ENCODE data around the gene SOST.

SOST gene

GRCh38 chr17:43753493-43754129 is 5.0 kb downstream of the SOST start:
- Histone ChIP-seq H3K4me3 (ENCODE audit: low read depth, low read length) (no peak overlapping the region), H3K27me3 (ENCODE audit: control insufficient read depth, insufficient read depth, low read length) (no peaks in the 10 kb centered on the region), H3K4me2 (ENCODE audit: low read length) (no peak overlapping the region), H3K4me1 (no peaks in the 10 kb centered on the region), H3K9me3 (ENCODE audit: control insufficient read depth, low read length) (no peaks in the 10 kb centered on the region), H3K36me3 (ENCODE audit: control insufficient read depth, insufficient read depth, low read length) (no peaks in the 10 kb centered on the region), H3K79me2 (no peaks in the 10 kb centered on the region), H2AFZ (no peak overlapping the region), H3K27ac (no peak overlapping the region), H3K9ac (no peak overlapping the region)
- TF ChIP-seq, protein P1, sequence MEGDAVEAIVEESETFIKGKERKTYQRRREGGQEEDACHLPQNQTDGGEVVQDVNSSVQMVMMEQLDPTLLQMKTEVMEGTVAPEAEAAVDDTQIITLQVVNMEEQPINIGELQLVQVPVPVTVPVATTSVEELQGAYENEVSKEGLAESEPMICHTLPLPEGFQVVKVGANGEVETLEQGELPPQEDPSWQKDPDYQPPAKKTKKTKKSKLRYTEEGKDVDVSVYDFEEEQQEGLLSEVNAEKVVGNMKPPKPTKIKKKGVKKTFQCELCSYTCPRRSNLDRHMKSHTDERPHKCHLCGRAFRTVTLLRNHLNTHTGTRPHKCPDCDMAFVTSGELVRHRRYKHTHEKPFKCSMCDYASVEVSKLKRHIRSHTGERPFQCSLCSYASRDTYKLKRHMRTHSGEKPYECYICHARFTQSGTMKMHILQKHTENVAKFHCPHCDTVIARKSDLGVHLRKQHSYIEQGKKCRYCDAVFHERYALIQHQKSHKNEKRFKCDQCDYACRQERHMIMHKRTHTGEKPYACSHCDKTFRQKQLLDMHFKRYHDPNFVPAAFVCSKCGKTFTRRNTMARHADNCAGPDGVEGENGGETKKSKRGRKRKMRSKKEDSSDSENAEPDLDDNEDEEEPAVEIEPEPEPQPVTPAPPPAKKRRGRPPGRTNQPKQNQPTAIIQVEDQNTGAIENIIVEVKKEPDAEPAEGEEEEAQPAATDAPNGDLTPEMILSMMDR (IDR thresholded peaks at IDR 0.05), result no peak

GRCh38 chr17:43750153-43750552 is 8.4 kb downstream of the SOST start:
- TF ChIP-seq, protein P1 (IDR thresholded peaks at IDR 0.05), result no peak
- Histone ChIP-seq H3K27ac (no peak overlapping the region), H3K9ac (no peak overlapping the region), H3K9me3 (ENCODE audit: control insufficient read depth, low read length) (no peaks in the 10 kb centered on the region), H3K79me2 (no peaks in the 10 kb centered on the region), H3K36me3 (ENCODE audit: control insufficient read depth, insufficient read depth, low read length) (no peaks in the 10 kb centered on the region), H3K4me1 (no peaks in the 10 kb centered on the region), H3K27me3 (ENCODE audit: control insufficient read depth, insufficient read depth, low read length) (no peaks in the 10 kb centered on the region), H3K4me3 (ENCODE audit: low read depth, low read length) (no peak overlapping the region), H3K4me2 (ENCODE audit: low read length) (no peak overlapping the region), H2AFZ (no peak overlapping the region)

DNA sequence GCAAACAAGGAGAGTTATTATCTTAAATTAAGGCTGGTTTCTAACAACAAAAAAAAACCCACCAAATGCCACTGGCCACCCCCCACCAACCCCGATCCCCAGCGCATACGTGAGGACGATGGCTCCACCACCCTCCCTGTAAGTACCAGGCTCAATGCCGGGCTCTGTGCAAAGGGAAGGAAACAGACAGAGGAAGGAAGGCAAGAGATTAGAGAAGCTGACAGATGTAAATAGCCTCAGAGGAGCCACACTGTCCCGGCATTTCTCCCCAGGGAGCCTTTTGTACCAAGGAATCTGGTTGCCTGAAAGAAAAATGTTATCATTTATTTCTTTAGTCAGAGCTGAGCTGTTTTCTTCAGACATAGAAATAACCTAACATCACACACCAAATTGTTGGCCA is 13.1 kb downstream of the SOST start:
- TF ChIP-seq, protein P1 (IDR thresholded peaks at IDR 0.05), result no peak

GRCh38 chr17:43741636-43742035 is 17.0 kb downstream of the SOST start:
- Histone ChIP-seq H3K4me3 (ENCODE audit: low read depth, low read length) (no peak overlapping the region), H3K36me3 (ENCODE audit: control insufficient read depth, insufficient read depth, low read length) (no peaks in the 10 kb centered on the region), H3K27me3 (ENCODE audit: control insufficient read depth, insufficient read depth, low read length) (no peaks in the 10 kb centered on the region), H3K79me2 (no peaks in the 10 kb centered on the region), H3K27ac (no peak overlapping the region), H3K4me1 (no peaks in the 10 kb centered on the region), H3K9ac (no peak overlapping the region), H2AFZ (no peak overlapping the region), H3K9me3 (ENCODE audit: control insufficient read depth, low read length) (no peaks in the 10 kb centered on the region), H3K4me2 (ENCODE audit: low read length) (no peak overlapping the region)
- TF ChIP-seq, protein P1 (IDR thresholded peaks at IDR 0.05), result no peak

More for the DNA sequence above, 13.1 kb downstream of the SOST start:
- Histone ChIP-seq H3K27ac (no peak overlapping the region), H3K4me1 (no peaks in the 10 kb centered on the region), H3K9me3 (ENCODE audit: control insufficient read depth, low read length) (no peaks in the 10 kb centered on the region), H2AFZ (no peak overlapping the region), H3K4me2 (ENCODE audit: low read length) (no peak overlapping the region), H3K79me2 (no peaks in the 10 kb centered on the region), H3K9ac (no peak overlapping the region), H3K36me3 (ENCODE audit: control insufficient read depth, insufficient read depth, low read length) (no peaks in the 10 kb centered on the region), H3K4me3 (ENCODE audit: low read depth, low read length) (no peak overlapping the region), H3K27me3 (ENCODE audit: control insufficient read depth, insufficient read depth, low read length) (no peaks in the 10 kb centered on the region)

DNA sequence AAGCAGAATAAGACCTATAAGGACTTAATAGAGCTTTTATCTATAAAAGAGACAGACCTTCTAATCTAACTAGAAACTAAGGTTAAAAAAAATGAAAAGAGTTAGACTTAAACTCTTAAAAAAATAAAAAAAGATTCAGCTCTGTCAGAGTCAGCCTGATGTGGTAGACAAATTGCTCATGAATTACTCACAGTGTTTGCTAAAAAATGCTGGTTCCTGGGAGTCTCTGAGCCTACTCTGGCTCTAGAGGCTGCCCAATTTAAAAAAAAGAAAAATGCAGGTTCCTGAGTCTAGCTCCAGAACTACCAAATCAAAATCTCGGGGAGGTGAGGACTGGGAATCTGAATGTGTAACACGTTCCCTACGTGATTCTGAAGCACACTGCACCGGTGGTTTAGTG is 18.1 kb downstream of the SOST start:
- Histone ChIP-seq H3K36me3 (ENCODE audit: control insufficient read depth, insufficient read depth, low read length) (no peaks in the 10 kb centered on the region), H3K4me2 (ENCODE audit: low read length) (no peak overlapping the region), H2AFZ (no peak overlapping the region), H3K4me3 (ENCODE audit: low read depth, low read length) (no peak overlapping the region), H3K27ac (no peak overlapping the region), H3K9me3 (ENCODE audit: control insufficient read depth, low read length) (no peaks in the 10 kb centered on the region), H3K9ac (no peak overlapping the region), H3K4me1 (no peaks in the 10 kb centered on the region), H3K27me3 (ENCODE audit: control insufficient read depth, insufficient read depth, low read length) (no peaks in the 10 kb centered on the region), H3K79me2 (no peaks in the 10 kb centered on the region)
- TF ChIP-seq, protein P1 (IDR thresholded peaks at IDR 0.05), result no peak

All from parathyroid adenoma (tissue), 2 donors.